ENCODE results near the gene TRIM36. TPM values are rescaled to one million over a fixed set of nuclear protein-coding genes. Genes with fewer than 3 reads are reported as not detected.

The TRIM36 gene
- total and polyA plus RNA-seq, 2 of the 8 experiments (the other 6 are each of a cell fraction or from before 2014, with no cell fraction given), result 8.5 to 14.1 TPM

GRCh38 chr5:115214541-115214940 is 44.8 kb upstream of the TRIM36 start:
- Histone ChIP-seq H2BK15ac (ENCODE audit: low read length) (no peak overlapping the region), H3K4ac (replicated peaks; ENCODE audit: insufficient read length, low read depth, low read length) (no peak overlapping the region), H3K9ac (replicated peaks in 1 of 4; ENCODE audit: extremely low read depth in 1 of 4, low read depth in 3 of 4, low read length in 3 of 4) (no peak overlapping the region), H3K18ac (ENCODE audit: extremely low read depth, low read length) (no peak overlapping the region), H4K5ac (ENCODE audit: insufficient read length, low read depth, low read length) (no peak overlapping the region), H3K4me2 (ENCODE audit: insufficient read depth in 1 of 2, low read depth in 2 of 2, low read length in 2 of 2) (no peak overlapping the region), H2BK20ac (ENCODE audit: low read length) (no peak overlapping the region), H3K14ac (ENCODE audit: insufficient read length) (no peak overlapping the region), H3K79me2 (ENCODE audit: control insufficient read depth in 1 of 2, insufficient read depth in 2 of 2, low read length in 2 of 2) (no peaks in the 10 kb centered on the region), H3K27me3 (replicated peaks in 1 of 4; ENCODE audit: control insufficient read depth in 3 of 4, extremely low read depth in 1 of 4, insufficient read depth in 3 of 4, low read length in 3 of 4) (no peaks in the 10 kb centered on the region), H4K20me1 (replicated peaks in 1 of 2; ENCODE audit: control insufficient read depth in 1 of 2, insufficient read depth in 2 of 2, low read length in 2 of 2) (no peaks in the 10 kb centered on the region), H3K27ac (ENCODE audit: low read depth, low read length) (no peak overlapping the region), H4K8ac (ENCODE audit: extremely low read depth, insufficient read depth, low read length) (no peak overlapping the region), H2AFZ (ENCODE audit: low read length) (no peak overlapping the region), H2BK5ac (ENCODE audit: low read depth, low read length) (no peak overlapping the region), H4K91ac (replicated peaks; ENCODE audit: insufficient read length, low read length) (no peak overlapping the region), H3K4me3 (ENCODE audit: extremely low read depth in 1 of 4, insufficient read depth in 2 of 4, low read depth in 3 of 4, low read length in 4 of 4) (no peak overlapping the region), H3K23ac (ENCODE audit: insufficient read length) (no peak overlapping the region), H2AK5ac (ENCODE audit: low read depth, low read length) (no peak overlapping the region), H2BK12ac (ENCODE audit: low read depth, low read length) (no peak overlapping the region), H3K56ac (replicated peaks; ENCODE audit: insufficient read length, low read depth, low read length) (no peak overlapping the region), H3K9me3 (ENCODE audit: insufficient read depth in 2 of 2, low read depth in 1 of 2, low read length in 1 of 2) (no peaks in the 10 kb centered on the region), H2BK120ac (replicated peaks; ENCODE audit: low read depth, low read length) (no peak overlapping the region), H3K36me3 (ENCODE audit: control insufficient read depth in 2 of 4, insufficient read depth in 4 of 4, low read length in 3 of 4) (peaks cover 0 to 3% (median 0%) of the 10 kb centered on the region in 4 experiments; a peak in 1 of 8 replicates), H3K23me2 (ENCODE audit: low read depth, low read length) (no peaks in the 10 kb centered on the region), H3K4me1 (replicated peaks in 1 of 4; ENCODE audit: control insufficient read depth in 3 of 4, insufficient read depth in 4 of 4, low read length in 3 of 4) (no peaks in the 10 kb centered on the region), H3K79me1 (ENCODE audit: low read depth, low read length) (no peaks in the 10 kb centered on the region)
- ChIA-PET CTCF (ENCODE audit: partially characterized antibody) (interaction anchor here (0.7 kb wide), 1 partner anchor 1673 kb away, joined by 3 read pairs; no protein-coding TSS in a partner anchor), POLR2A (ENCODE audit: partially characterized antibody) (no interaction called here)
- DNase-seq (ENCODE audit: low read depth in 1 of 2, low spot score in 2 of 2) (no peak), FAIRE-seq (no peak)
- WGBS, 2 experiments (ENCODE audit: extremely low coverage in 1 of 2, insufficient coverage in 1 of 2, insufficient read length in 1 of 2, insufficient replicate concordance in 2 of 2, low coverage in 1 of 2, low lambda C conversion rate in 2 of 2, missing lambda C conversion rate in 1 of 2), result 92% methylated on average over 1 of the region's 1 CpG; no CpG with 5 or more reads in 1 of the 2 experiments
- TF ChIP-seq POLR2A (IDR thresholded peaks at IDR 0.05; ENCODE audit: control extremely low read depth in 1 of 2, low read depth in 2 of 2, low read length in 2 of 2) (no peak), SP4 (IDR thresholded peaks at IDR 0.05; ENCODE audit: low read length) (no peak), CBX5 (IDR thresholded peaks at IDR 0.05; ENCODE audit: low read depth, low read length) (no peak), CTCF (IDR thresholded peaks at IDR 0.05; ENCODE audit: control extremely low read depth in 1 of 3, insufficient read depth in 1 of 3, low read depth in 1 of 3, low read length in 3 of 3) (no peak), YY1 (IDR thresholded peaks at IDR 0.05; ENCODE audit: low read depth, low read length) (no peak), ASH2L (IDR thresholded peaks at IDR 0.05; ENCODE audit: low read length) (no peak), SUZ12 (IDR thresholded peaks at IDR 0.05; ENCODE audit: low read length) (no peak), POLR2AphosphoS5 (IDR thresholded peaks at IDR 0.05; ENCODE audit: low read depth, low read length) (no peak), SAP30 (IDR thresholded peaks at IDR 0.05; ENCODE audit: insufficient read depth, insufficient replicate concordance, low read length) (no peak), ATF3 (IDR thresholded peaks at IDR 0.05; ENCODE audit: insufficient read depth, low read depth, low read length) (no peak), MAFK (IDR thresholded peaks at IDR 0.05; ENCODE audit: low read depth, low read length) (no peak), BRCA1 (IDR thresholded peaks at IDR 0.05; ENCODE audit: low read depth, low read length) (no peak)
